NCI-H2029 (cell line): ENCODE results near the gene MAST2.
"Not testable (repeated sequence)": the region's sequence is repeated elsewhere in the genome, so short reads cannot be mapped to it uniquely, and the experiment has no call there.

Experiments
- DNase-seq: peaks from one replicate; lab custom pipeline; 2025; lab: John Stamatoyannopoulos, UW

Gene MAST2

DNA sequence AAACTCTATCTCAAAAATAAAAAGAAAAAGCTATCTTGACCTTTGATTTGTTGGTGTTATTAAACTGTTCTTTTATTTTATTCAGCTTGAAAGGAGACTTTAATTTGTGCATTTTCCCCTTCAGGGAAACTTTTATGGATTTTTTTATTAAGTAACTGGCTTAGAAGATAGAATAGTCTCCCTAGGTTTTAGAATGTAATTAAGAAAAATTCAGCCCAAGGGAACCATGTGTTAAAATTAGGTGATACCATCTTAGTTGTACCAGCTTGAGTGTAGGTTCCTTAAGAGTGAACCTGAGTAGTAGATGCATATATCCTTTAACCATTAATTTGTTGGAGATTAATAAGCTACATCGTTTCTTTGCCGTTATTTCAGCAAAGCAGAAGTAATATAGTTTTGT, 11.4 kb downstream of the MAST2 start:
- DNase-seq = no peak

DNA sequence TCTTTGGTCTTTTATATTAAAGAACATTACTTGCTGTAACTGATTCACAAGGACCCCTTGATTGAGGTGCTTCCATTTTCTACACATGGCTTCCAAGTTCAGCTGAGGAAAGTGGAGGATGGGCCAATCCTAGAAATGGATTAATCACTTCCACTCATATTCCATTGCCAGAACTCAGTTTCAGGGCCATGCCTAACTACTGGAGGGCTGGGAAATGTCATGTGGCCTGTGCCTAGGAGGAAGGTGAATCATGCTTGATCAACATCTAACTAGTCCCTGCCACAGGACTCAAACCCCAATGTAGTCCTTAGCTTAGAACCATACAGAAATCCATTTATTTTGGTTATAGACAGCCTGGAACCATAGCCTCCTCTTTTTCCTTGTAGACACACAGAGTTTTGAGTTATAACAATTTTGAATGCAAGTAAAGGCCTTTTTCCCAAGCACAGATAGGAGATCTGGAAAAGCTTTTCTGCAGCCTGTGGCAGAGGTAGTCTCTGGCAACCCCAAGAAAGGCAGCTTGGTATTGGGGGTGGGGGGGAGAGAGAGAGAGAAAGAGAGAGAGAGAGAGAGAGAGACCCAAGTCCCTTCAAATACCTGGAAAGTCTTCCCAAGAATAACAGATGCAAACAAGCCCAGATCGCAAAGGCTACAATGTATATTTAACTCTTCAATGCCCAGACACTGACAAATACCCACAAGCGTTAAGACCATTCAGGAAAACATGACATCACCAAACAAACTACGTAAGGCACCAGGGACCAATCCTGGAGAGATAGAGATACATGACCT, 12.5 kb downstream of the MAST2 start:
- DNase-seq = no peak

DNA sequence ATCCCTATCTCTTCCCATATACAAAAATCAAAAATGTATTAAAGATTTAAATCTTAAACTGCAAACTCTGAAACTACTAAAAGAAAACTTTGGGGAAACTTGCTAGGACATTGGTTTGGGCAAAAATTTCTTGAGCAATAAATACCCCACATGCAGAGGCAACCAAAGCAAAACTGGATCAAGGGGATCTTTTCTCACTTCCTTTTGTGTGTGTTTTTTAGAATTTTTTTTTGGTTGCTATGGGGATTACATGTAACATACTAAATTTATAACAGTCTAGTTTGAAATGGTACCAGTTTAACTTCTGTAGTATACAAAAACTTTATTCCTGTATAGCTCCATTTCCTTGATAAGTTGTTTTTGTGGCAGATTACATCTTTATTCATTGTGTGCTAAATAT, 16.8 kb downstream of the MAST2 start:
- DNase-seq = no peak

DNA sequence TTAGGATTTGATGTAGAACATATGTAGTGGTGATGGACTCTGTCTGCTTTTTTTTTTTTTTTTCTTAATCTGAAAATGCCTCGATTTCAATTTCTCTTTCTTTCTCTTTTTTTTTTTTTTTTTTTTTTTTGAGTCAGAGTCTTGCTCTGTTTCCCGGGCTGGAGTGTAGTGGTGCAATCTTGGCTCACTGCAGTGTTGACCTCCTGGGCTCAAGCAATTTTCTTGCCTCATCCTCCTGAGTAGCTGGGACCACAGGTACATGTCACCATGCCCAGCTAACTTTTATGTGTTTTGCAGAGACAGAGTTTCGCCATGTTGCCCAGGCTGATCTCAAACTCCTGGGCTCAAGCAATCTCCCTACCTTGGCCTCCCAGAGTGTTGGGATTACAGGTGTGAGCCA, 17.4 kb downstream of the MAST2 start:
- DNase-seq = no peak

DNA sequence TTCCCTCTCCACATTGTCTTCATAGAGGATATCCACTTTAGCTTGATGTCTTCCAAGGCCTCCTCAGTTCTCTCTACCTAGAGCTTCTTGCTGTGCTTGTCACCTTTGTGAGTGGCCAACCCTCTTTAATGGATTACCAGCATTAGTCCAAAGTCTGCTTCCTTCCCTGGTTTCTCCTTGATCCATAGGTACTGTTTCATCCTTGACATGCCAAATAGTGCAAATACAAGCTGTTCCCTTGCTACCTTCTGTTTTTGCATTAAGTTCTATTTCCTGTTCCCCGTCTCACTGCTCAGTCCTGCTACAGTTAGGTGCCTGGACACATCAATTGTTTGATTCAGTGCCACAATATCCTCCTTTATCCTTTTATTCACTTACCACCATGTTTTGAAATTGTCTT, 19.2 kb downstream of the MAST2 start:
- DNase-seq = no peak

DNA sequence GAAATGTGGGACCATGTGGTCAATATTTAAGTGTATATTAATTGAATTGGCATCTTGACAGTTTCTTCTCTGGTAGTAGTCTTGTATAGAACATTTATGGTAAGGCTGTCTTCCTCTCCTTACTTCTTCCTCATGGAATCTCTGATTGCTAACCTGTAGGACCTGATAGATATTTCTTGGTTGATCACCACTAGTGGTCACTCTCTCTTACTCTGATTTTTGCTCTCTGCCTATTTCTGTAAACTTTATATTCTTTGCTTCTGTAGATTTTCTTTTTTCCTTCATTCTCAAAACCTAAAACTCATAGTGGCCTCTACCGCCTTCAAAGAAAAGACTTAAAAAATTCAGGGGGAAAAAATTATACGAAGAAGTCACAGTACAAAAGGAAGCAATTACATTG, 21.2 kb downstream of the MAST2 start:
- no peak for DNase-seq

DNA sequence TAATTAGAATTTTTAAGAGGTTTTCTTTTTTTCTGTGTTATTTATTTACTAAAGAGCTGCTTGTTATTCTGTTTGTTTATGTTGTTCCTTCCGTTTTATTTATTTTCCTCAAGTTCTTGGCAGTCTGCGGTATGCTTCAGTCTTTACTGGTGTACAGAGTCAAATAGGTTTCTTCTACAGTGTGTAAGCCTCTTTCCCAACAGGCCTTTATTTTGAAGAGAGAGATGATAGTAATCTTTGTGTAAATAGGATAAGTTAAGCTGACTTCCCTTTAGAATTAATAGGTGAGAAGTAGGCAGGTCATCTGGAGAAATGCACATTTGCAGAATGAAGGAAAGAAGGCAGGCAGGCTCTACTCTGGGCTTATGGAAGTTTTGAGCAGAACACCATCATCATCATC, 23.8 kb downstream of the MAST2 start:
- no peak for DNase-seq

DNA sequence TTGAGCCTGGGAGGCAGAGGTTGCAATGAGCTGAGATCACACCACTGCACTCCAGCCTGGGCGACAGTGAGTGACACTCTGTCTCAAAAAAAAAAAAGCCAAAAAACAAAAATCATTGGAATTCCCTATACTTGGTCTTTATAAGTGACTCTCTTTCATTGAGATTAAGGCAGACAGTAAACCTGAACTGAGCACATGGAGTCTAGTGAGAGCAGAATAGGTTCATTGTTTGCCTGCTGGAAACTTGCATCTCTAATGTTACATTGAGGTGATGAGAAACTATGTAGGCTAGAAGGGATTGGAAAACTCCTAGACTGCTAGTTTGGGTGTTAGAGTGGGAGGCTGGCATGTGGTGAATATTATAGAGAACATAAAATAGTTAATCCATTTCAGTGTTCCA, 25.4 kb downstream of the MAST2 start:
- DNase-seq = no peak

DNA sequence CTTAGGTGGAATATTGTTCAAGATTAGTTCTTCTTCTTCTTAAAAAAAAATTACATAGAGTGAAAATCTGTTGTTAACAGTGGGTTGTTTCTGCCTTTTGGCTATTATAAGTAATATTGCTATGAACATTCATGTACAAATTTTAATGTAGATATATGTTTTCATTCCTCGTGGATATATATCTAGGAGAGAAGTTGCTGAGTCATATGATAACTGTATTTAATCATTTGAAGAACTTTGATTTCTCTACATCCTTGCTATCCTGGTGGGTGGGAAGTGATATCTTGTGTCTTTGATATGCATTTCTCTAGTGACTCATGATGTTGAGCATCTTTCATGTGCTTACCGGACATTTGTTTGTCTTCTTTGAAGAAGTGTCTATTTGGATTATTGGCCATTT, 29.9 kb downstream of the MAST2 start:
- DNase-seq = no peak

DNA sequence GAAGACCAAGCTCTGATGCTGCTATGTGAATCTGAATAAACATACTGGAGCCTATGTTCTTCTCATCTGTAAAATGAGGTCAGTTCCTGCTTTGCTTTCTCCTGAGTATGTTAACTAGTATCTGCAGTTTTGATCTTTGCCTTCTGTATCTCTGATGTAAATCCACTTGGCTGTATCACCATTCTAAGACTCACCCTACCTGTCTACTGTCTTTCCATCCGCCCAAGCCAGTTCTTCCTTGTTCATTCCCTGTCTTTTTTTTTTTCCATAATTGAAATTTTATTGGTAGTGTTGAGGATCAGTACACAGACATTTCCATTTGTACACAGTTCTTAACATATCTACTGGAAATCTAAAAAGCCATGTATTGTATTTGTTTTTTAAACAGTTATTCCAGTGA, 31.3 kb downstream of the MAST2 start:
- DNase-seq = no peak

DNA sequence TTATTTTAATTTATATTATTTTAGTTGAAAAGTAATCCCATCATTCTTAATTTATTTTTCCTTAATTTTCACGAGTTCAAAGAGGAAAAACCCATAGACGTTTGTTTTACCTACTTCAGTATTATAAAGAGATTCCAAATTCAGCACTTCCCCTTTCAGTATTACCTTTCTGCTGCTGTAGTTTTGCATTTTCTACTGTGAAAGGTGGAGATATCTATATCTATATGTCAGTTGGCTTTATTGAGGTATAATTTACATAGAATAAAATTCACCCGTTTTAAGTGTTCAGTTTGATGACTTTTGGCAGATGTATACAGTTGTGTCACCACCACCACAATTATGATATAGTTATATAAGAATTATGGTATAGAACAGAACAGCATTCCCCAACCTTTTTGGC, 33.0 kb downstream of the MAST2 start:
- DNase-seq = no peak

DNA sequence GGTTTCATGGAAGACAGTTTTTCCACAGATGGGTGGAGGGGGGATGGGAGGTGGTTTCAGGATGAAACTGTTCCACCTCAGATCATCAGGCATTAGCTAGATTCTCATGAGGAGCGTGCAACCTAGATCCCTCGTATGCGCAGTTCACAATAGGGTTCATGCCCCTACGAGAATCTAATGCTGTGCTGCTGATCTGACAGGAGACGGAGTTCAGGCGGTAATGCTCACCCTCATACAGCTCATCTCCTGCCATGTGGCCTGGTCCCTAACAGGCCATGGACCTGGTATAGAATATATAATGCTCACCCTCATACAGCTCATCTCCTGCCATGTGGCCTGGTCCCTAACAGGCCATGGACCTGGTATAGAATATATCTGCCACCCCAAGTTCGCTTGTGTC, 33.4 kb downstream of the MAST2 start:
- DNase-seq = not testable (repeated sequence)

DNA sequence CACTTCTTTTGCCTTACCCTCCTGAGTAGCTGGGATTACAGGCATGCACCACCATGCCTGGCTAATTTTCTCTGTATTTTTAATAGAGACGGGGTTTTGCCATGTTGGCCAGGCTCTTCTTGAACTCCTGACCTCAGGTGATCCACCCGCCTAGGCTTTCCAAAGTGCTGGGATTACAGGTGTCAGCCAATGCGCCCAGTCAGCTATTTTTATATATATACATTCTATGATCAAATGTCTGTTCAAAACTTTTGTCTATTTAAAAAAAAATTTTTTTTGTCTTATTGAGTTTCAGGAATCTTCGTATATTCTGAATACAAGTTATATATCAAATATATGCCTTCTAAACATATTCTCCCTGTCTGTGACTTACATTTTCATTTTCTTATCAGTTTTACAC, 34.9 kb downstream of the MAST2 start:
- DNase-seq = not testable (repeated sequence)

DNA sequence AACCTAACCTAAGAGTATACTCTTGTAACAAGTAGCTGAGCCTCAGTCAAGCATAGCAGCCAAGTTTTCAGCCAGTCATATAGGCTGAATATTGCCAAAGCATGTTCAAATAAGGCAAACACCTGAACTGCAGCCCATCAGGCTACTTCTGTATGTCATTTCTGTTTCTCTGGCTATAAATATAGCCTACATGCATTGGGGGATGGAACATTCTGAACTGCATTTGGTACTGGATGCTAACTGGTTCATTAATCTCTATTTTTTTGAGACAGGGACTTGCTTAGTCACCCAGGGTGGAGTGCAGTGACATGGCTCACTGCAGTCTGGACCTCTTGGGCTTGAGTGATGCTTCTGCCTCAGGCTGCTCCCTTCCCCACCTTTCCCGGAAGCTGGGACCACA, 37.3 kb downstream of the MAST2 start:
- peak; percentile 48 for DNase-seq

DNA sequence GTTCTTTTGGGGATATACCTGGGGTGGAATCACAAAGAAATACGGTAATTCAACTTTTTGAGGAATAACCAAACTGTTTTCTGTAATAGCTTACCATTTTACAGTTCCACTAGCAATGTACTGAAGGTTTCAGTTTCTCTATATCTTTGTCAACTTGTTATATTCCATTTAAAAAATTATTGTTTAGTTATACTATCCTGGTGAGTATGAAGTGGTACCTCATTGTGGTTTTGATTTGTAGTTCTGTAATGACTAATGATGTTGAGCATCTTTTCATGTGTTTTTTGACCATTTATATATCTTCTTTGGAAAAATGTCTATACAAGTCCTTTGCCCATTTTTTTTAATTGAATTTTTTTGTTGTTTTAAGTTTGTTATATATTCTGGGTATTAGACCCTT, 39.4 kb downstream of the MAST2 start:
- no peak for DNase-seq

DNA sequence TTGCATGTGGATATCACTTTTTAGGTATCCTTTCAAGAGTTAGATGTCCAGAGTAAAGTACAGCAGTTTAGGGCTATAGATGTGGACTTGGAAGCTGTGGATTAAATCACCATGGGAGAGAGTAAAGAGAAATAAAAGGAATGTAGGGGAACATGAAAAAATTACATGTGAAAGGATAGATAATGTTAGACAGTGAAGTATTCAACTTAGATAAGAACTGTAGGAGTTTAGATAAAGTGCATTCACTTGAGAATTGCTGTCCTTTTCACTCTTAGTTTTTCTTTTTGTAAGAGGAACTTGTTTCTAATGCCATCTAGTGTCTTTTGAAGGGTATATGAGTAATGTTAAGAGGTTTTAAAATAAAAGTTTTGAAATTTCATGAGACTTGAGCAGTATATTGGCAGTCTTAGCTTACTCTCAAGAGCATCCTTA, 40.1 kb downstream of the MAST2 start:
- DNase-seq = no peak

DNA sequence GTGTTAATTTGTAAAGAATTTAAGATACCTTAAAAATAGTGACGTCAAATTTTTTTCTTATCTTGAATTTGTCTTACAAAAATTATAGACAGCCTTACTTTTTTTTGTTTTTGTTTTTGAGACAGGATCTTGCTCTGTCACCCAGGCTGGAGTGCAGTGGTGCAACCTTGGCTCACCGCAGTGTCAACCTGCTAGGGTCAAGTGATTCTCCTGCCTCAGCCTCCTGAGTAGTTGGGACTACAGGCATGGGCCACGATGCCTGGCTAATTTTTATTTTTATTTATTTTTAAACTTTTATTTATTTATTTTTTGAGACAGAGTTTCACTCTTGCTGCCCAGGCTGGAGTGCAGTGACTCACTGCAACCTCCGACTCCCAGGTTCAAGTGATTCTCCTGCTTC, 40.6 kb downstream of the MAST2 start:
- not testable (repeated sequence) for DNase-seq

DNA sequence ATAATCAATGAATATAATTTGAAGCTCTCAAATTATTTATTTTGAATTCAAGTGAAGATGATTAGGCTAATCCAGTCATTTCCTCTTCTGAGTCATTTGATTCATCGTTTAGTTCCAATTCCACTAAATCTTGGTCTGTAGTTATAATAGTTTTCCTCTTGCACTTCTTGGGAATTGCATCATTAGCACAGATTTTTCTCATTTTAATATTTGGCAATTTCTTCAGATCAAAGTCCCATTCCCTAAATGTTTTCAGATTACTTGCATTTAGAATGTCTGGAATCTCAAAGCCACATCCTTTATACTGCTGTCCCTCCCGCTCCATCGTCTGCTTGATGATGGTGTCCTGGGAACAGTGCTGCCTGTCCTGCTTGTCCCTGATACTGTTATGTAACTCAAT, 43.5 kb downstream of the MAST2 start:
- no peak for DNase-seq

DNA sequence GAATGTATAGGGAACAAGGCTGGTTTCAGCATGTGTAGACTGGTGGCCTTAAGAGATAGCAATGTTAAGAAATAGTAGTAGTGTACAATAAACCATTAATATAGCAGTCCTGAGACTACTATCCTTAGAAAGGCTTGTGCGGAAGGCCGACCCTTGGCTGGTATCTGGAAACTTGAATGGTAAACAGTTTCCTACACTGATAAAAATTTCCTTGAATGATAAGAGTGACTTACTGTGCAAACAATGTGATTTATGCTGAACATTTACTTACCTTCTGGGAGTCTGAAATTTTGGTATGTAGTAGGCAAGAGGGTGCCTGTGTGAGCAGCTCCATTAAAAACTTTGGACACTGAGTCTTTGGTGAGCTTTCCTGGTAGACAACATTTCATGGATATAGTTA, 44.7 kb downstream of the MAST2 start:
- no peak for DNase-seq

DNA sequence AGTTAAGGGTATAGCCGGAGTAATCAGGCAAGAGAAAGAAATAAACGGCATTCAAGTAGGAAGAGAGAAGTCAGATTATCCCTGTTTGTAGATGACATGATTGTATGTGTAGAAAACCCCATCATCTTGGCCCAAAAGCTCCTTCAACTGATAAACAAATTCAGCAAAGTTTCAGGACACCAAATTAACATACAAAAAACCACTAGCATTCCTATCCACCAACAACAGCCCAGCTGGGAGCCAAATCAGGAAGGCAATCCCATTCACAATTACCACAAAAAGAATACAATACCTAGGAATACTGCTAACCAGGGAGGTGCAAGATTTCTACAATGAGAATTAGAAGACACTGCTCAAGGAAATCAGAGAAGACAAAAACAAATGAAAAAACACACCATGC, 45.3 kb downstream of the MAST2 start:
- no peak for DNase-seq

DNA sequence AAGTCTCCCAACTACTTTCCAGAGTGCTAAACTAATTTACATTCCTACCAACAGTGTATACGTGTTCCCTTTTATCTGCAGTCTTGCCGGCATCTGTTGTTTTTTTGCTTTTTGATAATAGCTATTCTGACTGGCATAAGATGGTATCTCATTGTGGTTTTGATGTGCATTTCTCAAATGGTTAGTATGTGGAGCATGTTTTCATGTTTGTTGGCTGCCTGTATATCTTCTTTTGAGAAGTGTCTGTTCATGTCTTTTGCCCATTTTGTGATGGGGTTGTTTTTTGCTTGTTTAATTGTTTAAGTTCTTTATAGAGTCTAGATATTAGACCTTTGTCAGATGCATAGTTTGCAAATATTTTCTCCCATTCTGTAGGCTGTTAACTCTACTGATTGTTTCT, 46.6 kb downstream of the MAST2 start:
- no peak for DNase-seq

DNA sequence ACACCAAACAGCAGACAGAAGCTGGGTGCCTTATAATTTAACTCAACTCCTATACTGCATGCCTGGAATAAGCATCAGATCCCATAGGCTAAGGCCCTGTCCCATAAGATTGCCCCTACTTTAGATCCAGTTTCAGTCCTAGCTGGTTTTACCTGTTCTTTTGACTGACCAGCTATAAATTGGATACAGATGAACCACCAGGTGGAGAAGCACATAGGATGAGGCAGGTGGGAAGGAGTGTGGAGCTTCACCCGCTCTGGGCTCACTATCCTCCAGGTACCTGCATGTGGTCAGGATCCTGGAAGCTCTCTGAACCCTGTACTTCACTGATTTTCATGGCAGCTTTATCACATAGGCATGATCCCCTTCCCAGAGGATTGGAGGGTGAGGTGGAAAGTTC, 51.3 kb downstream of the MAST2 start:
- no peak for DNase-seq

DNA sequence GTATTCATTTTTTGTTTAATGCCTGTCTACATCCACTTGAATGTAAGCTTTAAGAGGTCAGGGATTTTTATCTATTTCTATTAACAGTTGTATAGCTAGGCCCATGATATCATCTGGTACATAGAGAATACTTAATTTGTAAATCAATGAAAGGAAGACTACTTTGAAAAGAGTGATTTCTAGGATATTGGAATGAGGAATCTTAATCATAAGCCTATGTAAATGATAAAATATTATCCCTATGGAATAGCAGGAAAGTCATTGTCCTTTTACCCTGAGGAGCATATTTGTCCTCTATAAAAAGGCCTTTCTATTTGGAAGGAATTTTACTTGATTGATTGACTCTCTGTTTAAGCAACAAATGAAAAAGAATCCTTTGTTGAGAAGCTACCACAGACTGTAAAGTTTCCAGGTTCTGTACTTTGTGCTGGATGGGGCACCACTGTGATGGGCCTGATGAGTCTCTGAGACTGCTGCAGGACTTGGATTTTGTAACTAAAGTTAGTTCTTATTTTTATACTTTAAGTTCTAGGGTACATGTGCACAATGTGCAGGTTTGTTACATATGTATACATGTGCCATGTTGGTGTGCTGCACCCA, 53.8 kb downstream of the MAST2 start:
- no peak for DNase-seq
